ENCODE data around the gene TMEM156.

DNA sequence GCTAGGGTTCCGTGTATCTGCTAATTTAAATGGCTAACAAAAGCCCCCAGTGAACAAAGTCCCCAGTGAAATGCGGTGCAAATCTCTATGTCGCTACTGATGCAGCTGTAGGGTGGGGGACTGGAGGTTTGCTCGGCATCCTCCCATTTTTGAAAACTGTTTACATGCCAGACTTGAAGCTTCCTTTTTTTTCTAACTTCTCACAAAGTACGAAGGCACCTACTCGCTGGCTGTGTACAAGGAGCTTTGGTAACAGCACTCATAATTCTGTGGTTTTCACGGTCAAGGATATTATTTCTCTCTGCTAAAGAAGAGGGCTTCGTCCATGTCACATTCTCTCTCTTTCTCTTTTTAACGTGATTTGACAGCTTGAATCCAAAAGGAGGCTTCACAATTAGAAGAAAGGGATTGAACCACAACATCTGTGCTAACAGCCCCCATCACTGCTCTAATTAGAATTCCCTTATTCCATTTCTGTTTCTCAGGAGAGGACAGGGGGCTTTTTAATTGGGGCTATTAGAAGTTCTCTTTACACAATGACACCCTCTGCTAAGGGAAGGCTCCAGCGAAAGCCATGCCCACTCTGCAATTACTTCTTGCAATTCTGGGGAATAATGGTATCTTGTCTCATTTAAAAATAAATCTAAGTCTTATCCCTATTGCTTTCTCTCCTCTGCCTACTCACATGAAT lies 46.7 kb downstream of the TMEM156 start:
- TF ChIP-seq, protein P1, sequence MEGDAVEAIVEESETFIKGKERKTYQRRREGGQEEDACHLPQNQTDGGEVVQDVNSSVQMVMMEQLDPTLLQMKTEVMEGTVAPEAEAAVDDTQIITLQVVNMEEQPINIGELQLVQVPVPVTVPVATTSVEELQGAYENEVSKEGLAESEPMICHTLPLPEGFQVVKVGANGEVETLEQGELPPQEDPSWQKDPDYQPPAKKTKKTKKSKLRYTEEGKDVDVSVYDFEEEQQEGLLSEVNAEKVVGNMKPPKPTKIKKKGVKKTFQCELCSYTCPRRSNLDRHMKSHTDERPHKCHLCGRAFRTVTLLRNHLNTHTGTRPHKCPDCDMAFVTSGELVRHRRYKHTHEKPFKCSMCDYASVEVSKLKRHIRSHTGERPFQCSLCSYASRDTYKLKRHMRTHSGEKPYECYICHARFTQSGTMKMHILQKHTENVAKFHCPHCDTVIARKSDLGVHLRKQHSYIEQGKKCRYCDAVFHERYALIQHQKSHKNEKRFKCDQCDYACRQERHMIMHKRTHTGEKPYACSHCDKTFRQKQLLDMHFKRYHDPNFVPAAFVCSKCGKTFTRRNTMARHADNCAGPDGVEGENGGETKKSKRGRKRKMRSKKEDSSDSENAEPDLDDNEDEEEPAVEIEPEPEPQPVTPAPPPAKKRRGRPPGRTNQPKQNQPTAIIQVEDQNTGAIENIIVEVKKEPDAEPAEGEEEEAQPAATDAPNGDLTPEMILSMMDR (optimal IDR thresholded peaks at IDR 0.05 in 1 of 3, IDR thresholded peaks at IDR 0.05 in 1 of 3, conservative IDR thresholded peaks at IDR 0.05 in 1 of 3; ENCODE audit: extremely low read depth in 1 of 3, insufficient read depth in 2 of 3, low read length in 3 of 3) = no peak
- TF ChIP-seq EZH2 (IDR thresholded peaks at IDR 0.05; ENCODE audit: low read length) = no peak

Data from keratinocyte (primary cell).